NCI-H2081 treated with DMSO at 0.1 percent for 48 hours (cell line): ENCODE results near the gene SSH2.

ENCODE experiments used
- DNase-seq: peaks from one replicate; lab custom pipeline; 2025; lab: John Stamatoyannopoulos, UW

The SSH2 gene

DNA sequence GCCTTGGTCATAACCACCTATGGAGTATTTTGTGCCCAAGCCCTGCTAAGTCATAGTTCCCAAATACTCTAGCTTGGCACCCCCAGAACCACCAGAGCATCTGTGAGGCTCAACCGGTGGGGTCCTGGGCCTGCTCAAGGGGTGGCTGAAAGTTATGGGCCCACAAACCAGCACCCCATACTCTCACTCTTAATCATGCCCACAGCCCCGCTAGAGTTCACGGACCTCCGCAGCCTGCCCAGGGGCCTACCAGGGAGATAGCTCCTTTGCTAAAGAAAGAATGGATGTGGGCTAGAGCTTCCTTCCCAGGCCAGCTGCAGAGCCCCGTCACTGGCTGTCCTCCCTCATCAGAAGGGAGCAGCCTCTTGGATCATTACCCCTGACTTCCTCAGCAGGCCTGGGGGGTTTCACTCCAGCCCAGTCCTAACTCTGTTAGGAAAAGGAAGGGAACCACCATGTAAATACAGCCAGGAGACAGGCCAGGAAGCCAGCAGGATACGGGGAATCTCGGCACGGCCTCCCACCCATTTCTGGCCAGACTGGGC, 341.9 kb downstream of the SSH2 start:
- DNase-seq, result no peak

DNA sequence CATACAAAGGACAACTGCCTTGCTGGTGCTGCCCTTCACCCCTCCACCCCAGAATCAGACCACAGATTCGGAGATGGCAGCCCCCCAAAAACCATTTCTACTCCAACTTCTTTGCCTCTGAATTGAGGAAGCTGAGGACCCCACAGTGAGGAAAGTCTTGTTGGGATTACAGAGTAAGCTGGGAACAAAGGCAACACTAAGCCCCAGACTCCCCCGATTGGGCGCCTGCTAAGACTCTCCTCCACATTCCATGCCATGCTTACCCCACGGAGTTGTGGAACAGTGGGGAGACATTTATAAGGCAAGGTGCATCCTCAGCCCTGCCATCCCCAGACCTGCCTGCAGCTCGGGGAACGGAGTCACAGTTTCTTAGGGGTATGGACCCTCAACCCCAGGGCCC, 342.4 kb downstream of the SSH2 start:
- no peak for DNase-seq

DNA sequence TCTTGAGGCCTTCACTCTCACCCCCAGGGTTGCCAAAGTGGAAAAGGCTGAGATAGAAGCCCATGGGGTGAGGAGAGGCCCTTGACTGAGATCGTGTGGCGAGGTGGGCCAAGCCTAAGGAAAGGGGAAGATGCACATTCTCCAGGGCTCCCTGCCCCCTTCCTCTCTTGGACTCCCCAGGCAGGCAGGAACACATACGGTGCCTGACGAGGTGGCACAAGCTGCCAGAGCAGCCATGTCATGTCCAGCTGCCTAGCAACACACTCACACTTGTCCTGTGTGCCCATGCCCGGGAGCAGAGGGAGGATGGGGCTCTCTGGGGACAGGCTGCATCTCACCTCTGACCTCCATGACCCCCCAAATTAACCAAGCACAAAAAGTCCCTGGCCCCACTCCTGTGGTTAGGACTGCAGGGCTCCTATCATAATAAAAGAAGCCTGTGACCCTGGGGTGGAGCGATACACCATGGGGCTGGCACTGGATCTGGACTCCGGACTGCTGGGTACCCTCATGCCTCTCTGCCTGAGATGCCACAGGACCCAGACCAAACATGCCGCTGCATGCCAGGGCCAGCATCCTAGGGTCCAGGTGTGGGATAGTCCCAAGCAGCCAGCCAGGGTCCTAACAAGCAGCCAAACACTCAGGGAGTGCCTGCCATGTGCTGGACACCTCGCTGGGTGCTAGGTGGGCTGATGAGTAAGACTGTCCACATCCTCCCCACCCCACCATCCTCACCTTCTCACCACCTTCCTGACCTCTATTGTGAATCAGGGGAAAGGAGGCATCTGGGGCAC, 343.2 kb downstream of the SSH2 start:
- no peak for DNase-seq

DNA sequence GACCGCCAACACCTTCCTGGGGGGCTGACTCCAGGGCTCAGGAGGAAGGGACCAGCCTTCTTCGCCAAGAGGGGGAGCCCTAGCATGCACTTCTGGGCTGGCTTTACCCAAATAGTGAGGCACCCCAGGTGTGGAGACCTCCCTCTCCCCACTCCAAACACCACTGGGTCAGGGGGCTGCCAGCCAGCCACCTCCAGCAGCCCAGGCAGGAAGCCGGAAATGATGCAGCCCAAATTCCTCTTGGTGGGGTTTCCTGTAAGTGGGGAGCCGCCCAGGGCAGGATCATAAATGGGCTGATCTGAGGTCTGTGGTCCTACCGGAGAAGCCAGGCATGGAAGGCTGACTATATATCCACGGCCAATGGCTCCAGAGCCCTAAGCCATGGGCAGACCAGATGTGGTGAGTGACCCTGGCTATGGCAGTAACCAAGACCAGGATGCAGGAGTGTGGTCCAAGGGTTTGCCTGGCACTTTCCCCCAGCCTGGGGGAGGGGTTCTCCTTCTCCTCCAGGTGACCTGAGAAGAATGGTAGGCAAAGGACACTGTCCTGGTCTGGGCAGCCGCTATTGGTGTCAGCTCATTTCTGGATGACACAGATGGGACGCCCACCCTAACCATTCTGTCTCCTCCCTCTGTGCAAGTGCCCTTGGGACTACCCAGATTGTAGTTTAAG, 344.8 kb downstream of the SSH2 start:
- no peak for DNase-seq

DNA sequence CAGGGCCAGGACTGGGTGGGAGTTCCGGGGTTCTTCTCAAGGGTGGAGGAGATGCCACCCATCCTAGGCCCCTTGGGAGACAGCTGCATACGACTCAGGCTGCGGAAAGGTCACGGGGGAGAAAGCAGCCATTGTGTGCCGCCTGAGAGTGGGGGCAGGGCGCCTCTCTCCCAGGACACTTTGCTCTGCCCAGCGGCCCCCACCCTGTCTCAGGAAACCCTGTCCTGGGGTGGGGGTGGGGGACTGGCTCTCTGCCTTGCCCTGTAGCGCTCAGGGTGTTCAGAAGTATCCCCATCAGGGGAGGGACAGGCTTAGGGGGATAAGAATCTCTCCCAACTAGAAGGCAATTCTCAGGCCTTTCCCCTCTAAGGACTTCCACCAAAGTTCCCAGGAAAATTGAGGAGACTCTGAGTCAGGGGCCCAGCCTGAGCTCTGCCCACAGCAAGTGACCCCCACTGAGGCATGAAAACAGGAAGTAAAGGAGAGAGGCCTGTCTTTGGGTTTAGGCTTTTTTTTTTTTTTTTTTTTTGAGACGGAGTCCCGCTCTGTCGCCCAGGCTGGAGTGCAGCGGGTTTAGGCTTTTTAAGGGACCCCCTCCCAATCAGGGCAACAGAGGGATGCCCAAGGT, 345.5 kb downstream of the SSH2 start:
- DNase-seq, result no peak

DNA sequence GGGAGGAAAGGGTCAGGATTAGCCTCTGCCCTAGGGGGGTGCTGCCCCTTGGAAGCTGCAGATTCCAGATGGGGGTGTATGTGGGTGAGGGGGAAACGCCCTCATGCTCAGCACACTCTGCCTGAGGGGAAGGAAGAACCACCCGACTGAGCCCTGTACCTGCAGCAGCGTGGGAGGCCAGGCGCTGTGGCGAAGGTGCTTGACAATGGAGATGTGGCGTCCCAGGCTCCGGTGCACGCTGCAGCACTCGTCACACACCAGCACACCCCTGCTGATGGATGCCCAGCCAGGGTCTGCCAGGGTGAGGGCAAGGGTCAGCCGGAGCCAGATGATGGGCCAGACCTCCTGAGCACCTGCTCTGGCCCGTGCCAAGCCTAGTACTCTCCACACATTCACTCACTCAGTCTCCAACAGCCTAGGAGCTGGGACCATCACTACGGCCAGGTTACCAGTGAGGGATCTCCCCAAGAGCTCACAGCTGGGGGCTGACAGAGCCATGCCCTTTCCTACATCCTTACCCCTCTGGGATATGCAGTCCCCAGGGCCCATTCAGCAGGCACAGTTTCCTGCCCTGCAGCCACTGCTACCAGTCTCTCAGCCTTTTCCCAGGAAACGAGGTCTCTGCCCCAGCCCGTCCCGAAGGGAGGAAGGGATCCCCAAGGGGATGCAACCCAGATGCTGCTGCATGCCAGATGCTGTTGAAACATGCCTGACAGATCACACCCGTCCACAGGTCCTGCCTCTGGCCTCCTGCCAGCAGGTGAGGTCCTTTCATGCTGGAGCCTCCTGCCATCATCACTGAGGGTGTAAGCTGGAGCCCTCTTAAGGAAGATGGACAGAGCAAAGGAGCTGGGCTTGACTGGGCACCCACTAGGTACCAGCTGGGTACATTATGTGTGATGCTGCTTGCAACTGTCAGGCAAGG, 346.4 kb downstream of the SSH2 start:
- no peak for DNase-seq

DNA sequence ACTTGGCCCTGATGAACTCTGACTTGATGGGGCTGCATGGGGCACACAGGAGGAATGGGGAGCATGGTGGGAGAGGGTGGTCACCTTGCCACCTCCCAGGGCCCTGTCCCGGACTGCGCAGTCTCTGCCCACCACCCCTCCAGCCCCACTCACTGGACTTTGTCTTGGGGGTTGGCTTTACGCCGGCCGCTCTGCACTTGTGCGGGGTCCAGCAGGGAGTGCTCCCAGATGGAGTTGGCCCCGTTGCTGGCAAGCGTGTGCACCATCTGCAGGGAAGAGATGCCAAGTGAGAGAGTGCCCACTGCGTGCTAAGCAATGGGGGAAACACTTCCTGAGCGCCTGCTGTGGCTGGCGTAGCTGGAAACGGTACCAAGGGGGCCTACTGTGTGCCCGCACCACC, 347.3 kb downstream of the SSH2 start:
- no peak for DNase-seq

DNA sequence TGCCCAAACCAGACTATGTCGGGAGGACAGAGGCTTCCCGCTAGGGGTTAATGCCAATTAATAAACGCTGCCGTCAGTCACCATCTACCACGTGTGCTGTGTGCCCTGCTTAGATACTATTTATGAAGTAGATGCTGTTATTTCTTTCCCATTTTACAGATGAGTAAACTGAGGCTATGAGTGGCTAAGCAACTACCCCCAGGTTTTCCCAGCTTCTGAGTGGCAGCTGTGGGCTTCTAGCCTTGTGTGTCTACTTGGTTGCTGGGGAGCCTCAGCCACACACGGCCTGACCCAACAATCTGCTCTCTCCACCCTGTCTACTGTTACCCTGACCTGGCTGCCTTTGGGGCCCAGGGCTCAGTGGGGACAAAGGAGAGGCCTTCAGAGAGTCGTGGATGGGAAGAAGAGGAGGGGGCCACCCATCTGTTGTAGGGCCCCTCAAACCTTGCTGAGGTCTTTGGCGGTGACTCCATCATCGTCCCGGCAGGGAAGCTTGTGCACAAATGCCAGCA, 347.7 kb downstream of the SSH2 start:
- no peak for DNase-seq

DNA sequence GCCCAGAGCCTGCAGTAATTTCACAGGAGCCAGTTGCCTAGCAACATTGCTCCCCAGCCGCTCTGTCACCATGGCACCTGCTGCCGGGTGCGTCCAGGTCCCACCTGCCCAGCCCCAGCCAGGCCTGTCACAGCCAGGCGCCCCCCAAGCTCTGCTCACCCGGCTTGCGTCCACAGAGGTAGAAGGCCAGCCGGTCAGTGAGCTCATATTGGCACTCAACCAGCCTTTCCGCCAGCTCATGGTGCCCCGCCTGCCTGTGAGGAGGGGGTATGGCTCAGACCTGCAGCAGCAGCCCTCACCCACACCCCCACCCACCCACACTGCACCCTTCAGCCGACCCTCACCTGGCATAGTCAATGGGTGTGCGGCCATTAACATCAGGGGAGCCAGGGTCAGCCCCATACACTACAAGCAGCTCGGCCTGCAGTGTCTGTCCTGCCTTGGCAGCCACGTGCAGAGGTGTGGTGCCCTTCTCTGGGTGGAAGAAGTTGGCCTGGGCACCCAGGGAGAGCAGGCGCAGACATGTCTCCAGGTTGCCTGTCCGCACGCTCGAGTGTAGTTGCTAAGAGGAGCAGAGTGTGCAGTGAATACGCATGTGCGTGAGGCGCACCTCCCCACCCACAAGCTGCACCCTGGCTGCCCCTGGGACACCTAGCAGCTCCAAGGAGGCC, 348.3 kb downstream of the SSH2 start:
- no peak for DNase-seq

DNA sequence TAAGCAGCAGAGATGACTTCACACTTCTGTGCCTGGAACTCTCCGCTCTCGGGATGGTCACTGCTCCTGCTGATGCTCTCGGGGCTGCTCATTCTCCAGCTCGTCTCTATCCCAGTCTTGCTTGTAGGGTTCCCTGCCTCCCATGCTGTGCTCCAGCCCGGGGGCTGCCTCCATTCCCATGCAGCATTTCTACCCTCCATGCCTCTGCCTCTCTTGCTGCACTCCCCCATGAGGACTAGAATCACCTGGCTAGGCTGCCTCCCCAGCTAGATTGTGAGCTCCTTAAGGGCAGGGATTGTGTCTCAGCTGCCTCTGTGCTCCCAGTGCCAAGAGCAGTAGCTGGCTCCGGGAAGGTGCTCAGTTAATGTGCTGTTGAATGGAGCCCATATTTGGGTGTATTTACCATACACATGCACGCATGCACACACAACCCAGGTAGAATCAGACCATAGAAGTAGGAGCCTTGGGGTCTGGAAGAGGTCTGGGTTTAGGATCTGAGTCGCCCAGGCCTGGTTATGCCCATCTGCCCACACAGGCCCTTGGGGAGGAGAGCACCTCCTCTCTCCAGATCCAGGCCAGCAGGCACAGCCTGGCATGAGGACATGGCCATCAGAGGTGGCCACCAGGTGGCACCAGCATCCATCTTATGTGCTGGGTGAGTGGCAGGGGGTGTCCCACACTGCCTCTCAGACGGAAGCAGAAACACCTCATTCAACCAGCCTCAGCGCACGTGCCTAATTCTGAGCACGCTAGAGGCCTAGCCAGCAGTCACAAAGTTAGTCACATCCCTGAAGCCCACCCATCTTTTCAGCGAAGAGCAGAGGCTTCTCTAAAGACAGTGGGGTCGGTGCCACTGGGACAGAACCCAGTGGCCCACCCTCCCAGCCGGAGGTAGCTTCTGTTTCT, 349.9 kb downstream of the SSH2 start:
- DNase-seq, result no peak

DNA sequence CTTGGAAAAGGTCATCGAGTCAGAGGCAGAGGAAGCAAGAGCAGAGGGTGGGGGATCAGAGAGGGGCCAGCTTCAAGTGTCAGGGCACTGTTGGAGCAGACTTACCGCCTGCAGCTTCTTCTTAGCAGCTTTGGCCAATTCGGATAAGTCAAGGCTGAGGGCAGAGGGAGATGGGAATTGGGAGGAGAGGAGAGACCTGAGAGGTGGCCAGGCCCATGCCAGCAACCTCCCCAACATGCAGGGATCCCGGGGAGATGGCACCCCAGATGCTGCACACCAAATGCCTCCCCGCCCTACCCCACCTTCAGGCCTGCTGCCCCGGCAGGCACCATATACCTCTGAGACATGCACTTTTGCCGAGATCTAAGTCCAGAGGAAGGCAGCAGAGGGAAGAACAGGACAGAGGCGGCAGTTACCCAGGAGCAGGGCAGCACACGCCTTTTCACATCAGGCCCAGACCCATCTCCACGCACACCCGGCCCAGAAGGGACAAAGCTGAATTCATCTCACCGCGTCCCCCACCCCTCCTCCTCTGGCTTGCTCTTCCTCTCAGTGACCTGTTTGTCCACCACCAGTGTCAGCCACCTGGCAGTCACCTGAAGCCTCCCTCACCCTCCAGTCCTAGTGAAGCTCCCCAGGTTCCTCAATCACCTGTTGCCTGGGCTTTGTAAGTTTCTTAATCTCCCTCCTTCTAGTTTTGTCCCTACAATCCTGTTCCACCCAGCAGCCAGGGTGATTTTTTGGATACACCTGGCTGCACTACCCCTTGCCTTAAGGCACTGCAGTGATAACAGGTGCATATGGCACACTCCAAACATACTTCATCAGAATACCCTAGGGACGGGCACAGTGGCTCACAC, 351.2 kb downstream of the SSH2 start:
- DNase-seq, result no peak

DNA sequence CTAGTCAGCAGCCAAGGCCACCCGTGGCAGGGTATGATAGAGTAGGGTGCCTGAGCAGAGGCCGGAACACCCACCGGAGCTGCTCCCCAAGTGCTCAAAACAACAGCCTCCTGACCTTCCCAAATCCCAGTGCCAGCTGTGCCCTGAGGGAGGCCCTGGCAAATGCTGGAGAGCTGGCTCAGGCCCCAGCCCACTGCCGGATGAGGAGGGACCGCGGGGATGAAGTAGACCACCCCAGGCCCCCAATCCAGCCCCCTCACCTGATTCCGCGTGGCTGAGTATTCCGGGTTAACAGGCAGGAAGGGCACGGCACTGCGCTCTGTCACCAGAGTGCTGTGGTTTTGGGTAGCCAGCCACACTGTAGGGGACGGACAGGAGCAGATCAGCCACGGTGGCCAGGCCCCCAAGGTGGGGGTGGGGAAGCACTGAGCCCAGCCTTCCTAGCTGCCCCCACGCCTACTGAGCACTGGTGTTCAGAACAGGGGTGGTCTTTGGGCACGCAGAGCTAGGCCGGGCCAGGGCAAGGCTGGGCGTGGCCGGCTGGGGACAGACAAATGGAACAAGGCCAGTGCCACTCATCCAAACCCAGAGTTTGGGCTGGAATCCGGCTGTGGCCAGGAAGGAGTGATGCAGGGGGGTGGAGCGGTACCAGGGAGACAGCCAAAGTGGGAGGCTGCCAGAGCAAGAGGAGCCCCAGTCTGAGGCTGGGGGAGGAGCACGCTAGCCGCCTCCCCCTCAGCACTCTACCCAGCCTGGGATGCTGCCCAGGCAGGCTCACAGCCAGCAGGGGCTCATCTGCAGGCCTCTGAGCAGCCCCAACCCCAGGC, 352.4 kb downstream of the SSH2 start:
- no peak for DNase-seq

DNA sequence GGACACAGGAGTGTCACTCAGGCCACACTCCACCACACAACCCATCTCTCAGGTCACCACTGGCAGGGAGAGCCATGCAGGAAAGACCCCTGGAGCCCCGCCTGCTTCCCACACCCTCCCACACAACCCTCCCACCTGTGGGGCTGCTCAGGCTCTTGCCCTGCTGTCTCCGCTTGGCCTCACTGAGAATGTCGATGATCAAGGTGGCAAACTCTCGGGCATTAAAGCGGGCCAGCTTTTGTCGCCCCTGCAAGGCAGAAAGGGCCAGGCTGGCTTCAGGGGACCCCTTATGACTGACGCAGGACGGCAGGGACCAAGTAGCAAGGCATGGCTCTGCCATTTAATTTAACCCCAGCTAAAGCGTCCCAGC, 353.0 kb downstream of the SSH2 start:
- DNase-seq, result no peak

DNA sequence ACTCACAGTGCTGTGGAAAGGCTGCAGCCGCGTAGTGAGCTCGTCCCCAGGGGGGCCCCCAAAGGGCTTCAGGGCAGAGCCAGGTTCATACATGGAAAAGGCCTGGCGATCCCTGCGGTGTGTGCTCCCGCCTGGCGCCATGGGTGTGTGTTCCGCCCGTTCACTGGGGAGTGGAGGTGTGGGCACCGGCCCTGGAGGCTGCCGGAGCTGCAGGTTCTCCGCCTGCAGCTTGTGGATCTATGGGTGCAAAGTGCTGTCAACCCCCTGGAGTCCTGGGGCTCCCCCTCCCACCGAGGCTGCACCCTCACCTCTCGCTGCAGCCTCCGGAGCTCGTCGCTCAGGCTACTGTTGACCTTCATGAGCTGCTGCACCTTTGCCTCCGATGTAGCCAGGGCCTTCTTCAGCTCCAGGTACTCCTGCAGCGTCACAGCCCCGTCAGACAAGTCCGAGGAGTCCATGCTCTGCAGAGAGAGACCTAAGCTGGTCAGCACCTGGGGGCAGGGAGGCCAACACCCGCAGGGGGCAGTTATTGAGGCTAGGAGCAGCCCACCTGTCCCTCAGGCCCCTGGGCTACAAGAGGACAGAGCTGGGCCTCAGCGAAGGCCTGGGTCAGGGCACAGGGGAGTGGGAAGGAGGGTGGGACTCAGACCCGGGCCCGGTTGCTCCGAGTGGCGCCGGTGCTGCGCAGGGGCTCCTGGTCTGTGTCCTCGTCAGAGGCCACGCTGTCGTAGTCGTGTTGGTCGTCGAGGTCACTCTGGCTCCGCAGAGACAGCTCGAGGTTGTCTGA, 353.6 kb downstream of the SSH2 start:
- DNase-seq, result no peak
